Medulla oblongata (tissue), 1 donor: Measurements from ENCODE around the gene JMY.

Experiments
- DNase-seq: peaks from one replicate; pipeline ENCODE4 v3.0.0-alpha.2; 2015; ENCODE audit errors: extremely low spot score

Gene JMY

GRCh38 chr5:79287907-79288306 lies 52.0 kb downstream of the JMY start:
- no peak for DNase-seq

DNA sequence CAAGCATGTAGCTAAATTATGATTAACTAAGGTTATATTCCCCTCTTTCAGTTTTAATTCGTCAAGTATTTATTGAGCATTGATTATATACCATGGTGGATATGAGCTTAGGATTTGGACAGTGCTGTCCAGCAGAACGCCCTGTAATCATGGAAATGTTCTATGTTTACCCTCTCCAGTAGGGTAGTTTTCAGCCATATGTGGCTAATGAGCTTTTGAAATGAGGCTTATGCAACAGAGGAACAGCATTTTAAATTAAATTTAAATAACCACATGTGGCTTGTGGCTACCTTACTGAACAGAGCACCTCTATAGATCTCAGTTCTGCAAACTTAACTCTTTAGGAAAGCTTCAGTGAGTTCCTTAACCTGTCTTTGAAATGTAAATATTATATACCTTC lies 59.1 kb downstream of the JMY start:
- no peak for DNase-seq

DNA sequence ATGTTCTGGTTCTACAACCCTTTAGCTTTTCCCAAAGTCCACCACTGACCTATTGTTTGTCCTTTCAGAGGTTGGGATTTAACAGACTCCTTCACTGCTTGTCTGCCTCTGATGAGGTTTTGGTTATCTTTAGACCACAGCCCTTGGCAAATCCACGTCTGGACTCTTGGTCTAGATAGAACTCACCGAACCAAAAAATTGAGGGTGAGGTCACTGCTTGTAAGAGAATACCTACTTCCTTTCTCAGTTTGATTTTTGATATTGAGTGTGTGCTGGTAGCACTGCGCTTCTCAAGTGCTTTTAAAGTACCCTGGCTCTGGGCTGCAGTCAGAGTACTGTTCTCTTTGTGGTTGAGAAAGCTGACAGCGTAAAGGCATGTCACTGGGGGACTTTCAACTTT lies 61.7 kb downstream of the JMY start:
- DNase-seq: no peak

- no peak for DNase-seq
These were observed 65.2 kb downstream of the JMY start for GRCh38 chr5:79301046-79301712.

GRCh38 chr5:79302454-79302853 lies 66.5 kb downstream of the JMY start:
- DNase-seq: no peak

DNA sequence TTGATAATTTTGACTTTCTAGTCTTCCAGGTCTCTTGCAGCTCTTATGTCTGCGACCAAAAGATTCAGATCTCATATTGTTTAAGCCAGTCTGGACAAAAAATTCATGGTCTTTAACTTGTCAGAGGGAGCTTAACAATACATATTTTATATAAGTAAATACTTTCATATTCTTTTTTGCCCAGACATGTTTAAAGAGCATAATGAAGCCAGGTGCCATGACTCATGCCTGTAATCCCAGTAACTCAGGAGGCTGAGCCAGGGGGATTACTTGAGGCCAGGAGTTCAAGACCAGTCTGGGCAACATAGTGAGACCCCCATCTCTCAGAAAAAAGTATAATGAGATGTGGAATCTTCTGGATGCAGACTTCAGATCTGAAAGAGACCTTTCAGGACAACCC lies 69.8 kb downstream of the JMY start:
- DNase-seq: no peak

- no peak for DNase-seq
These were observed 83.1 kb downstream of the JMY start for GRCh38 chr5:79318935-79319614.

GRCh38 chr5:79329453-79329852 lies 93.5 kb downstream of the JMY start:
- no peak for DNase-seq

GRCh38 chr5:79330071-79330470 lies 94.1 kb downstream of the JMY start:
- no peak for DNase-seq

GRCh38 chr5:79333852-79334557 lies 98.1 kb downstream of the JMY start:
- DNase-seq: no peak

DNA sequence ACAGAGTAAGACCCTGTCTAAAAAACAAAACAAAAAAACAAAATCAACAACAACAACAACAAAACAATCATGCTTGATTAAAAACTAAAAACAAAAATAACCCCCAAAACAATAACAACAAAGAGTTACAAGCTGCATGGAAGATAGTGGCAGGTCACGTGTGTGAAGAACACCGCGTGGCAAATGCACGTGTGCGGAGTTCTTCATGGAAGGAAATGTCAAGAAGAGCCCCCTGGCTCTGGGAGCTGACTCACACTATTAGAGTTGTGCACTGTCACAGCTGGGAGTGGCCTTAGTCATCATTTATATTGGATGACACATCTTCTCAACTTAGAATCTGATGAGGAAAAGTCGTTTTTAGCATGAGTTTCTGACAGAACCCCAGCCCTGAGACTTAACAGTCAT lies 110.5 kb downstream of the JMY start:
- DNase-seq: no peak

GRCh38 chr5:79349047-79349446 lies 113.1 kb downstream of the JMY start:
- no peak for DNase-seq

GRCh38 chr5:79349881-79350280 lies 114.0 kb downstream of the JMY start:
- no peak for DNase-seq

DNA sequence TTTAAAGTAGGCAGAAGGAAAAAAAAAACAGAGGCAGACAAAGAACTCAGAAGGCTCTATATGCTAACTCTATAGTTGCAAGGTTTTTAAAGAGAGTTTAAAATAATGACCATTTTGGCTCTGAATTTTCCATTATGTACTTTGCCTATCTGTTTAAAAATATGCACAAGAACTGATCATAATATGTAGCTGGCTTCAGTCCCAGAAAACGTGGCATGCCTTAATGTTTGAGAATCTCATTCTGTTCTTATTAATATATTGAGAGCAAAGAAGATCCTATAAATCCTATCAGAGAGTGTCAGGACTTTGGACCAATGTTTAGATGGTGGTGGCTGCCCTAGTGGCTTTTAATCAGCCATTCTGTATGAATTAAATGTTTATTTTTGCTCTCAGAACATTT lies 121.5 kb downstream of the JMY start:
- DNase-seq: no peak
